GM19395 (cell line): ENCODE data around the gene KRT86.
A peak's percentile ranks its signal among the peaks of the same experiment; 100 is the strongest.
"Not testable (repeated sequence)": the region's sequence is repeated elsewhere in the genome, so short reads cannot be mapped to it uniquely, and the experiment has no call there.

Experiments used
- ATAC-seq: cut with Tn5 transposase; IDR thresholded peaks from one replicate; pipeline ENCODE4 v1.9.1; 2021; ENCODE audit warnings: mild to moderate bottlenecking, moderate library complexity; ENCODE audit not compliant: unreplicated experiment

The KRT86 gene

DNA sequence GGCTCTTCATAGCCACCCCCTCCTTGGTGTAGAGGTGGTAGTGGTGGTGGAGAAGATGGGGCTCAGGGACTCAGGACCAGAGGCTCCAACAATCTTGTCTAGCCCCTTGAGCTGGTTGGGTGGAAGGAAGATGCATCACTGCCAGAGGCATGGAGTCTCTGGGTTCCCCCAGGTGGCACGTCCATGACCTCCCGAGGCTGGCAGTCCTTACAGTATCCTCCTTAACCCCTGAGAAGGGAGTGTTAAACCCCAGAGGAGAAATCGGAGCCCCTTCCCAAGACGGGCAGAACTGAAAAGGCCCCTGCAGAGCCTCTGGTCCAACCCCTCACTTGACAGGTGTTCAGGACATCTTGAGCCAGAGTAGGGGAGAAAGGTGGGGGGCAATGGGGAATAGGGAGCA, 37.6 kb downstream of the KRT86 start:
- no peak for ATAC-seq

DNA sequence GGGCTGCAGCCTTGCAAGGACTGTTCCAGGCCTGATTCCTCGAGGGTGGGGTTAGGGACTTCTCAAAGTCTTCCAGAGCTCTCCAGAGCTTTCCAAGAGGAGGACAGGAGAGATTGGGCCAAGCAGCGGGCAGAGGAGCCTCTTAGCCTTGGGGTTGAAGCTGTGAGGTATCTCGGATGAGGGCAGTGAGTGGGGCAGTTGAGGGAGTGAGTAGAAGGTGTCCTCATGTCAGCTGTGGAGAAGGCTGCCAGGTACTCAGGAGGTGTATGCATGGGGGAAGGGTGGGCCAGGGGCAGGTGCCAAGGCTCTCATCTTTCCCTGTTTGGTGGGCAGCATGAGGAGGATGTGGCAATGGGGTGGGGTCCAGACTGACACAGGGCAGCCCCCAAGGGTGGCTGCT, 39.0 kb downstream of the KRT86 start:
- no peak for ATAC-seq

DNA sequence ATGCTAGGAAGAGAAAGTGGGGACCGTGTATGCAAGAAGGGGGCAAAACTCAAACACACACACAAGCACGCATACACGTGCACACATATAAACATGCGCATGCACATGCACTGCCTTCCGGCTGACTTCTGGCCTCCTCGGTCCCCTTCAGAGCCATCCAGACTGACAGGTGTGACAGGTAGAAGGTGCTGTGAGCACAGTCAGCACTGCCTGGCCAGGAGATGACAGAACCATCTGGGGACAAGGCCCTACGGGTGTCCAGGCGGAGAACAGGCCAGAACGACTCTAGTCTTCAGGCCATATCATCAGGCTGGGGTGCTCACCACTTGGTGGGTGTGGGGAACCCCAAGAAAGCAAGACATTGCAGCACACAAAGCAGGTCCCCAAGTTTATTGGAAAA, 39.5 kb downstream of the KRT86 start:
- no peak for ATAC-seq

DNA sequence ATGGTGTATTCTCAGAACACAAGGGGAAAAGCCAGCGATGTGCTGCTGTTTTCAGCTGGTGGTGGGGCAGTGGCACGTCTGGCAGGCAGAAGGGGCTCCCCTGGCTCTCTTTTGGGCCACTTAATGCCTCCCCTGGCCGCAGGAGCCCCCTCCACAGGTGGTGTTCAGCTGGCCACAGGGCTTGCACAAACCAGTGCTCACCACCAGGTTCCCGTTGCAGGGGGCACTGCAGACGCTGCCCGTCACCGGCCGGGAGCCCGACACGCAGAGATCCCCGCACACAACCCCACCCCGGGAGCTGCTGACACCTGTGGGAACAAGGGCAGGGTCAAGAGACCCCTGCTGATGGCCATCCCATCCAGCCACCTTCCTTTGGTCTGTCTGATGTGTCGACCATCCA, 40.1 kb downstream of the KRT86 start:
- no peak for ATAC-seq

DNA sequence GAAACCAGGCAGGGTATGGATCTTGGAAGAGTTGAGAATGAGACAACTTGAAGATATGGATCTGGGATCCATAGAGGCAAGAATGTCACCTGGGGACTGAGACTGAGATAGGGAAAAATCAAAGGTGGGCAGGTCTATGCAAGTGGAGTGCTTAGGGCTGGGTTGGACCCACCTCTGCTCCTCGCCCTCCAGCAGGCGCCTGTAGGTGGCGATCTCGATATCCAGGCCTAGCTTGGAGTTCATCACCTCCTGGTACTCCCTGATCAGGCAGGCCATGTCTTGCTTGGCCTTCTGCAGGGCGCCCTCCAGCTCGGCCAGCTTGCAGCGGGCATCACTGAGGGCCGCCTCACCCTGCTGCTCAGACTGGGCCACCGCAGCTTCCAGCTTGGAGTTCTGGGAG, 41.3 kb downstream of the KRT86 start:
- not testable (repeated sequence) for ATAC-seq

DNA sequence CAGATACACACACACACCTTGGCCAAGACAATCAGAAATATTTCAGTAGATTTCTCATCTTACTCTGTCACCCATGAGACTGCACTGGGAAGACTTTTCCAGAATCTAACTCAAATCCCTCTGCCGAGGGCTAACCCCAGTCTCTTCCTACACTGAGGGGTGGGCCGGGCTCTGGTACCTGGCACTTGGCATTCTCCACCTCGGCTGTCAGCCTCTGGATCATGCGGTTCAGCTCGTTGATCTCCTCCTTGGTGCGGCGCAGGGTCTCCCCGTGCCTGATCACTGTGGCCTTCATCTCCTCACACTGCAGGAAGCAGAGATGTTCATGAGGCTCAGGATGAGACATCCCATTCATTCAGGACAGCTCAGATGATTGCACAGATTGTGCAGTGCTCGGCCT, 41.8 kb downstream of the KRT86 start:
- ATAC-seq: no peak

DNA sequence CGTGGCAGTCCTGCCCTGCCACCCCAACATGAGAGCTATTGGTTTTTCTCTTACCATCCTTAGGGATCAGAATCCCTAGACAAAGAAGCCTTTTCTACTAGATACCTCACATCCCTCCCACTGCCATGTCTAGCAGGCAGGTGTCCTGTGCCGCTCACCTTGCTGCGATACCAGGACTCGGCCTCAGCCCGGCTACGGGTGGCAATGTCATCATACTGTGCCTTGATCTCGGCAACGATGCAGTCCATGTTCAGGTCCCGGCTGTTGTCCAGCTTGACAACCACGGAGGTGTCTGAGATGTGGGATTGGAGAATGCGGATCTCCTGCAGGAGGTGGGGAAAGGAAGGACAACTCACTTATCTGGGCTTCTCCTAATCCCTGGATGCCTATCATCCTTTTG, 42.3 kb downstream of the KRT86 start:
- ATAC-seq: no peak

DNA sequence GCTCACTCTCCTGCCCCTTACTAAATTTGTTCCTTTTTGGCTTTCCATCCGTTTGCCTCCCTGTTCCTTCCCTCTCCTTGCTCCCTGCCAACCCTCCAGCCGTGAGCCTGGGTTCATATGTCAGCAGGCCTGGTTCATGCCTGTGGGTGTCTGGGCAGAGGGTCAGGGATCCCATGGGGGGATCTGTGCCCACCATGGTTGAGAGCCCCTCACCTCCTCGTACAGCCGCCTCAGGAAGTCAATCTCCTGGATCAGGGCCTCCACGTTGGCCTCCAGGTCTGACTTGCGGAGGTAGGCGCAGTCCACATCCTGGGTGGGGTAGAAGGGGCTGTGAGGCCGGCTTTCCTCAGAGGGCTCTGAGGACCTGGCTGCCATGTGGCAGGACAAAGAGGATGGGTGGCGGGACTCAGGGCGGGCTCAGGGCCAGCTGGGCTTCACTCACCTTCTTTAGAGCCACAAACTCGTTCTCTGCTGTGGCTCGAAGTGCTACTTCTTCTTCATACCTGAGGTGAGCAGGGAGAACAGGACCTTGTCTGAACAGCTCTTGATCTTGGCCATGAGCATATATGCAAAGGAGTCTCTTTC, 43.1 kb downstream of the KRT86 start:
- no peak for ATAC-seq

DNA sequence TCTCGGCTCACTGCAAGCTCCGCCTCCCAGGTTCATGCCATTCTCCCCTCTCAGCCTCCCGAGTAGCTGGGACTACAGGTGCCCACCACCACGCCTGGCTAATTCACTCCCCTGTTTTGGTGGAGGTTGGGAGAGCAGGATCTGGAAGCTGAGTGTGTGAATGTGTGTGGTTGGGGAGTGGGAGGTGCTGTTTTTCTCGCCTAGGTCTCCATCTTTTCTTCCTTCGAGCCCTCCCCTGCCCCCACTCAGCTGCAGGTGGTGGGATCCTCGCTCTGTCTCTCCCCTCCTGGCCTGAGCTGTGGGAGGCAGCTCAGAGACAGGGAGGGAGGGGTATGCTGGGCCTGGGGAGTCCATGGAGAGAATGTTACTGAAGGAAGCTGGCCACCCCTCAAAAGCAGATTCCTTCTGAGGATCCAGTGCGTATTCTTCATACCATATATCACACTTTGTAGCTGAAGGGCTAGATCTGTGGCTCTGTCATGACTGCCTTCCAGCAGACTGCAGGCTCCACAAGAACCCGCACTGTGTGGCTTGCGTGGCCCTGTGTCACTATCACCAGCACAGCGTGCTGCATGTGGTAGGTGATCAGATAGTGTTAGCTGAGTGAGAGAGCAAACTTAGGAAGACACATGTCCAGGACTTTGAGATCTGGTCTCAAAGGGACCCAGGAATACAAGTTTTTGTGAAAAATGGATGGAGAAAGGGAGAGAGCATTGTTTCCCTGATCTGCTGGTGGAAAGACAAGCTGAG, 44.0 kb downstream of the KRT86 start:
- no peak for ATAC-seq

DNA sequence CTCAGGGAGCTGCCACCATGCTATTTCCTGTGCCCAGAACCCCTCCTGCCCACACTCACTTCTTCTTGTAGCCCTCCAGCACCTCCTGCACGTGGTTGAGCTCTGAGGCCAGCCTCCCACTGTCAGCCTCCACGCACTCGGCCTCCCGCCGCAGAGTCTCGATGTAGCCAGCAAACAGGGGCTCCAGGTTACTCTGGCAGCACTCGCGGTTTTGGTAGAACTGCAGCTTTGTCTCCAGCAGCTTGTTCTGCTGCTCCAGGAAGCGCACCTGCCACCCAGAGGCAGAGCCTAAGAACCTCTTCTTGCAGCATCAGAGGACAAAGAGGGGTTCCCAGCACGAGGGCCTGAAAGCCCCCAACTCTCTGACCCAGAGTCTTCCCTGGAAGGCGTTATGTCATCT, 44.7 kb downstream of the KRT86 start:
- no peak for ATAC-seq

DNA sequence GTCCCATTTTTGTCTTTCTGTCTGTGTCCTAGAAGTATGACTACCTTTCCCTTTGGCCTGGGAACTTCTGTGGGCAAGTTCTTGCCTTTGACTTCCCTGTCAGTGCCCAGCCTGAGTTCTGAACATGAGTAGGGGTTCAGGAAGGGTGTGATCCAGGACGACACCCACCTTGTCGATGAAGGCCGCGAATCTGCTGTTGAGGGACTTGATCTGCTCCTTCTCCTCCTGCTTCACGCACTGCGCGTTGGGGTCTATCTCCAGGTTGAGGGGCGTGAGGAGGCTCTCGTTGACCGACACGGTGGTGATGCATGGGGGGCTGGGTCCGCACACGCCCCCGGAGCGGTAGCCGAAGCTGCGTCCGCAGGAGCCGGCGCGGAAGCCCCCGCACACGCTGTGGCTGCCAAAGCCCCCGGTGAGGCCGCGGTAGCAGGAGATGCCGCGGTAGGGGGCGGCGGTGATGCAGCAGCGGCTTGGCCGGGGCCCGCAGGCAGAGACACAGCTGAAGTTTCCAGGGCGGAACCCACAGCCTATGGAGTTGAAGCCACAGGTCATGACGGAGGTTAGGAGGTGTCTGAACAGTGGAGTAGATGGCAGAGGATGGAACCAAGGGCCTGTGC, 46.4 kb downstream of the KRT86 start, which contains the start of gene KRT83:
KRT83 (minus strand) TSS at position 615 of the 617 bp plus-strand sequence; CDS start at position 552, 63 bp downstream.
- ATAC-seq: no peak

DNA sequence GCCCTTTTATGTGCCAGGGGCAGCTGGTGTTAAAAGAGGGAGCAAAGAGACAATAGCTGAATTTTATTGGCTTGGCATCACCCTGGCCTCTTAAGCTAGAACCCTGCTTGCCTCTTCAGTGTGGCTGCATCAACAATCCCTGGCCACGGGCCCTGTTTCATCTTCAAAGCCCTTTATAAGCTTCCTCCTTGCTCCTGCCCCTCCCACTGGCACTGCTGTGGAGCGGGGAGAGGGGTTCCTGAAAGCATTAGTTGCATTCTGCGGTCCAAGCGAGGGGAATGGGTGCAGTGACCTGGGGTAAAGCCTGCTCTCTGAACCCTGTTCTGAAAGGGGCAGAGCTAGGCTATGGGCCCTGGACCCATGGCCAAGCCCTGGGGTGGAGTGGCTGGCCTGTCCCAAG, 47.0 kb downstream of the KRT86 start:
- ATAC-seq: no peak

DNA sequence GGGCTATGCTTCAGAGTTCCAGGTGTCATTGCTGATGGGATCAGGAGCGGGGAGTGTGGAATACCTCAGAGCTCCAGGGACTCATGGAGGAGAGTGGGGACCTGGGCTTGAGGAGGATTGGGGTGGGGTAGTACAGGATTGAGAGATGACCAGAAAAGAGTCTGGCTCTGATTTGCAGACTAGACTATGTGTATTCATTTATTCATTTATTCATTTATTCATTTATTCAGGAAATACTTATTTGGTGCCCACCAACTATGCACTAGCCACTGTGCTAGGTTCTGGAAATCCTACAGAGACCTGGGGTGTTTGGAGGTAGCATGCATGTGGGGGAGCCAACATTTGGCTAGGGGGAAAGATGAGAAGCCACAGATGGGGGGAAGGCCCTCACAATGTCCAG, 47.6 kb downstream of the KRT86 start:
- ATAC-seq: no peak

DNA sequence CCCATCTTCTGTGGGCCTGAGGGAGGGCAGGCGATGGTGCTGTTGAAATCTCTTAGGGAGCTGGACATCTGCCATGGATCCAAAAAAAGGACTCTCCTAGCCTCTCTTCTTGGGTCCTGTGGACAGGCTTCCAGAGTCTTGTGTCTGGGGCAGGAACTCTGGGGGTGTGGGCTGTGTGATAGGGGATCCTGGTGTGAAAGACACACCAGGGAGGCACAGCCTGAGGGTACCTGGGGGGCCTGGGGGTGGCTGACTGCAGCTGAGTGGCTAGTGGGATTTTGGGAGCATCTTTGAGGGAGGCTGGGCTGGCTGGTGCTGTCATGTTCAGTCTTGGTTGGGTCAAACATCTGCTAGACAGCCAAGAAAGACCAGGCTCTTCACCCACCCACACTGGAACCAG, 48.6 kb downstream of the KRT86 start:
- no peak for ATAC-seq

DNA sequence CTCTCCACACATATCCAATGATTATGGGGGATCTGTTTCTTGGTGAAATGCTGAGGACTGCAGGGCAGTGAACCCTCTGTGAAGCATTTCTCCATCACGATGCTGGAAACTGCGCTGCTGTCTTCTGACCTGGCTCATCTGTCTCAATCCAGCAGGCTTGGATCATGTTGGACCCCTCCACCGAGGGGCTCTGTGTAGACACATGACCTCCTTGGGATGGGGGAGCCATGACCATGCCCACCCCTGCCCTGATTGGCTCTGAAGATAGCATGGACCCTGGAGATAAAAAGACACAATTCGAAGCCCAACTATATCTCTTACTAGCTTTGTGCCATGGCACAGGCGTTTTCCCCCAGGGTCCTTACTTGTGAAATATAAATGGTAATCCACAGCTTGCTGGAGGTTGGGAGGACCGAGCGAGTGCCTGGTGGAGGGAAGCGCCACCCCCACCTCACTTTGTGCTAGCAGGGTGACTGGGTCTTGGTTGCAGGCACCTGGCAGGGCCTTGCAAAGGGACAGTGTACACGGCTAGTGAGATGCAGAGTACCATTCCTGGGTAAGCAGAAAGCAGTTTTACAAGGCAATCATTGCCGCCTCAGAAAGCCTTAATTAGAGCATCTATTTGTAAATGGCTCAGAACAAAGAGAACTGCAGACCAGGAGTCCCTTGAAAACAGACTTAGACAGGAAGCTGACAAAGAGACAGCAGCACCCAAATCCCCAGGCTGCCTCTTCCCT, 49.1 kb downstream of the KRT86 start:
- ATAC-seq: no peak

DNA sequence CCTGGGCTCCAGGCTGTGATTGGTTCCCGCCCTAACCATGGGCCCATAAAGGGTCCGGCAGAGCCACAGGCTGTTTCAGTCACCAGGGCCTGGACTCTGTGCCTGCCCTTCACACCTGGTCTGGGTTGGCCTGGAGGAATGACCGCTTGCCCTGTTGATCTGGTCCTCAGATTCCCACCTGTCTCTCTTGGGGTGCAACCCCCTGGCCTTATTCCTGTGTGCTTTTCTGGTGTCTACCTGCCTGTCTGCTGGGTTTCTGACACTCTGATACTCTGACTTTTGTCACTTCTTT, 49.7 kb downstream of the KRT86 start:
- ATAC-seq: no peak

DNA sequence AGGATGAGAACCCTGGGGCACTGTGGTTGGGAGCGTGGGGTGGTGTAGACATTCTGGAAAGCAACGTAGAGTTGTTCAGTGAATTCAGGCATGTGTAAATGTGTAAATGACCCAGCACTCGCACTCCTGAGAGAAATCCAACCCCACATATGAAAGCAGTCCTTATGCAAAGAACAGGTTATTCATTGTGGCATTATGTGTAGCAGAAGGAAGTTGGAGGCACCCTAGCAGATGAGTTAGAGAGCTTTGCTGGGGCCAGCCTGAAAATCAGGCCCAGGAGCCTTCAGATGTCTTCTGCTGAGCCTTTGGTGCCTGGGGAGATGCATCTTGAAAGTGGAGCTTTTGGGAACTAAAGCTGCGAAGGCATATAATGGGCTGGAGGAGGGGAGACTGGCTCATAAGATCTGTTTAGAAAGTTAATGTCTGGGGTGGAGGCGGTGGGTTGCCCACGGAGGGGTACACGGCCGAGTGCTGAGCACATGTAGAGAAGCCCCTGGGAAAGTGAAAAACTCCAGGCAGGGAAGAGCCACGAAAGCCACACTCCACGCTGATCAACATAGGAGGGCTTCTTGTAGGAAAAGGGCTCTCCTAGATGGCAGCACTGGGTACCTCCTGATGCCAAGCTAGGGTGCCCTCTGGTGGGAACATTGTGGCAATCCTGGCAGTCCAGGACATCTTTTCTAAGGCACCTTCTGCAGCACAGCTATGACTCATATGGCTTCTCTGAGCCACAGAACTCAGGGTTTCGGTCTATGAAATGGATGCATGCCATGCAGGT, 52.8 kb downstream of the KRT86 start:
- peak; percentile 98 for ATAC-seq

DNA sequence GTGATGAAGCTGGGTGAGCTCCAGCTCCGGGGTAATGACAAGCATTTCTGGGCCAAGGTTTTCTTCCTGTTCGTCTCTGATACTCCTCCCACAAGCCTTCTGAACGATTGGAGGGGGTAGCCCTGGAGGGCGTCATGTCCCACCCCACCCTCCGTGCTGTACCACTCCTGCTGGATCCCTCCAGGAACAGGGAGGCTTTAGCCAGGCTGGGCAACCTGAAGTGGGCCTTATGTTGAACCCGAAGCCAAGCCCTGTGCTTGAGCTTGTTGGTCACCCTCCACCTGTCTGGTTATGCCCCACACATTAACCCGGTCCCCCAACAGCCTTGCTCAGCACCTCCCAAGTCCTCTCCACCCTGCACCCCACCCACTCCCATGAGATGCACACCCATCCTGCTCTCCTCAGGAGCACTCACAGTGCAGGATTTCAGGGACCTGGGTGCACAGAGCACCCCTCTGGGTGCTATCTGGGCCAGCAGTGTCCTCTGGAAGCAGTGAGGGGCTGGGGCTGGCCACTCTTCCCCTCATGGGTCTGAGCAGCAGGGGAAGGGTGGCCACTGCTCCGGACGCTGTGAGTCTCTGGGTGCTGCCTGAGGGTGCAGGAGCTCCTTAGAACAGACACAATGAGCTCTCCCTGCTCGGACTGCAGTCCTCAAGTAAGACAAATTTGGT, 53.5 kb downstream of the KRT86 start:
- no peak for ATAC-seq

DNA sequence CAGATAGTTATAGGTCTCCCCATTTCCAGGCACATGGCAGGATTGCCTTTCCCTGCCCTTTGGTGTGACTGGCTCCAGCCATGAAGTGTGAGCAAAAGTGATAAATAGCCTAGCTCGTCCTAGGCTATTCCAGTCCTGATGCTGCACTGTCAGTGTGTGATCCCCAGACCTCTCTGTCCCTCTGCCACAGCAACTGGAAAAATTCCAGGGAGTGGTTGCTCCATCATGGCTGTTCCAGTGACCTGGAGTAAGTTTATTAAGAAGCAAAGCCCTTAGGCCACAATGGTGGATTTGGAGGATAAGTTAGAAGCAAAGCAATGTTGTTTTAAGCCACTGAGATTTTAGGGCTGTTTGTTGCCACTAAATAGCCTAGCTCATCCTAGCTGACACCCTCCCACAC, 56.6 kb downstream of the KRT86 start:
- ATAC-seq: no peak

DNA sequence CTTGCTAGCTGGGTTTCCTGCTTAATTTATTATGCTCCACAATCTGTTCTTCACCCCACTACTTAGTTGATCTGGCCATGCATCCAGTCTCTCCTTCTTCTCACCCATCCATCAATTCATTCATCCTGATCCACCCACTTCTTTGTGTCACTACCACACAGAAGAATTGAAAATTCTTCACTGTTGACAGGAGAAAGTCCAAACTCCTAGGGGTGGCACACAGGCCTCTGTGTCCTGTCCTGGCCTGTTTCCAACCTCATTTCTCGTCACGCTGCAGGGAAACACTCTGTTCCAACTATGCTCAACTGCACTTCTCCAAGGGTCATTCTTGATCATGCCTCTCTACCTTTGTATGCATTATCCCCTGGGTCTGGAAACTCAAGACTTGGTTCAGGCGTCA, 57.4 kb downstream of the KRT86 start:
- no peak for ATAC-seq

DNA sequence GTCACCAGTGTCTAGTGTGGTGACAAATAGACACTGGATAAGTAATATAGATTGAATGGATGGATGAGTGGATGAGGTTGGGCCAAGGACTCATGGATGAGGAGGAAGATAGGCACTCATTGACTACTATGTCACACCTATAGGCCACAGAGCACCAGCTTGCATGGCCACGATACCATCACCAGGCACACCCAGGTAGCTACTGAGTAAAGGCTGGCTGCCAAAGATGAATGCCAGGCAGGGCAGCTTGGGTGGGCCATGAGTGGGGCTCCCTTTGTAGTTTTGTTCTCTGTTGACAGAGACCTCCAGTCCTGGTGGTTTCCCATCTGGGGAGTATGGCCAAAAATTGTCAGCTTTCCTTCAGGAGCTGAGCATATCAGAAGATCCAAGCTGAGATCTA, 57.9 kb downstream of the KRT86 start:
- no peak for ATAC-seq
